GM21367 (cell line): ENCODE data around the gene AARS1.
"Not testable (repeated sequence)": the region's sequence is repeated elsewhere in the genome, so short reads cannot be mapped to it uniquely, and the experiment has no call there.

Experiments
- ATAC-seq: cut with Tn5 transposase; IDR thresholded peaks from one replicate; pipeline ENCODE4 v1.9.1; 2021; ENCODE audit not compliant: unreplicated experiment

AARS1 gene

DNA sequence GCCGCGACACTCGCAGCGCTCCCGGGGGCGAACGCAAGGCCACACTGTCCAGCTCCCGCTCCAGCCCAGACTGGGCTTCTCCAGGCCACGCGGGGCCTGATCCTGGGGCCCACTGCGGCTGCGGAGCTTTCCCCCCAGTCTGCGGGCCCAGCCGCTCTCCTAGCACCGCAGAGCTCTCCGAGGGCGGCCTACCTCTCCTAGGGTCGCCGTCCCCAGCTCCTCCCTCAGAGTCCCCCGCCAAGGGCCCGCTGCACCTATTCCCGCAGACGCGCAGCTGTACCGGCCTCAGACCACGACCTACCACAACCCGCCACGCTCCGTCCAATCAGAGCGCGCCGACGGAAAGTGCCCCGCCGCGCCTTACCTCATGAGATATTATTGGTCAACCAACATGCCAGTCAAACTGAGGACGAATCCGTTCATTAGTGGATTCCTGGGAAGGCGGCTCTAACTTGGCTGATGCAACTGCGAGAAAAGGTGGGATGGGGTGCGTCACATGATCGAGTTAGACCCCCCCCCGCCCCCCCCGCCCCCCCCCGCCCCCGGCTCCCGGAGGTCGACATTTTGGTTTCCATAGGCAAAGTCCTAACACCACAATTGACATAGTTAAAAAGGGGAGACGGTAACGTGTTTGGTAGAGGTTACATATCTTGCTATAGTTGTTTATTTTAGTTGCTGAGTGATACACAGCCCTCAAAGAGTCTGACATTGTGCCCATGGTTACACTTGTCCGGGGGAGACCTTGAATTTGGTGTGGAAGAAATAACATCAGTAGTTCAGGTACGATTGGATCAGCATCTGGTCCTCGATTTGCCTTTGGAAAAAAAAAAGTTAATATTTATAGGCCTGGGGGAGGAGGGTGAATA lies at the start of gene AARS1:
TSS of gene AARS1 (minus strand) at position 278 of the 866 bp plus-strand sequence. CDS start 6,743 bp downstream, outside the sequence.
- peak; percentile 95 for ATAC-seq

DNA sequence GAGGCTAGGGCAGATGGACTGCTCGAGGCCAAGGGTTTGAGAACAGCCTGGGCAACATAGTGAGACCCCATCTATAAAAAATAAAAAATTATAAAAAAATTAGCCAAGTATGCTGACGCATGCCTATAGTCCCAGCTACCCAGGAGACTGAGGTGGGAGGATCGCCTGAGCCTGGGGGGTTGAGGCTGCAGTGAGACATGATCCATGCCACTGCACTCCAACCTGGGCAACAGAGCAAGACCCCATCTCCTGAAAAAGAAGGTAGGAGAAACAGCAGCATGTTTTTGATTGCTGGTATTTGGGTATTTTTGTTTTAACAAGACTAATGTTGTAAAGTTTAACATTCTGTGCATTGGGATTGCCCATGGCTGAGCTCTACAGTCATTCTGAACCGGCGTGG lies 48.5 kb upstream of the AARS1 start:
- no peak for ATAC-seq

DNA sequence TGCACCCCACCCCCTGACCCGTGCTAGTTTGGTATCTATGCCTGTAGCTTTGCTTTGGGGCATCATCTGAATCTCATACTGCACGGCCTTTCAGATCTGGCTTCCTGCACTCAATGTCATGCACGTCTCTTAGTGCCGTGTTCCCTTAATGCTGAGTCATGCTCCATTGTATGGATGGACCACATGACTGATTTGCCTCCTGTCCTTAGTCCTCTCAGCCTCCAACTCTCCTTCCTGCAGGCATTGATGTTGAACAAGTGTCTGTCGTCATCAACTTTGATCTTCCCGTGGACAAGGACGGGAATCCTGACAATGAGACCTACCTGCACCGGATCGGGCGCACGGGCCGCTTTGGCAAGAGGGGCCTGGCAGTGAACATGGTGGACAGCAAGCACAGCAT lies 43.4 kb upstream of the AARS1 start:
- ATAC-seq: not testable (repeated sequence)

DNA sequence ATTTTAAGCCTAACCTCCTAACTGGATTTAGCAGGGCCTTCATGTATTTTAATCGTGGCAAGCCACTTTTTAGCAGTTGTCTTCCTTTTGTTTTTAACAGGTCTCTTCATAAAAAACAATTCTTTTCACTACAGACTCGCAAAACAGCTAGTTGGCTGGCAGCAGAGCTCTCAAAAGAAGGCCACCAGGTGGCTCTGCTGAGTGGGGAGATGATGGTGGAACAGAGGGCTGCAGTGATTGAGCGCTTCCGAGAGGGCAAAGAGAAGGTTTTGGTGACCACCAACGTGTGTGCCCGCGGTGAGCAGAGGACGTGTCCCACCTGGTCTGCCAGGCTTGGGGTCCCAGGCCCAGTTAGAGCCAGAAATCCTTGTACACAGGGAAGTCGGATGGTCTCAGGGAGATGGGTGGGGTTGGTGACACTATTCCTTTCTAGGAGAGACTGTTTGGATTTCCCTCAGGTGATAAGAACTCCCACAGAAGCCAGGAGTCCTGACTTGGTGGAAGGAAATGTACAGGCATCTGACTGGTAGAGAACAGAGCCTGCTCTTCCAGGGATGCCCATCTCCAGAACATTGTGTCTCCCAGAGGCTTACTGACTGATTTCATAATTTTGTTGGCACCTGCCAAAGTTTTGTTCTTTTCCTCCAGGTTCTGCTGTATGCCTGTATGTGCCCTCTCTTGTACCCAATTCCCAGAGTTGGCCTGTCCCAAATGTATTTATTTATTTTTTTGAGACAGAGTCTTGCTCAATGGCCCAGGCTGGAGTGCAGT lies 42.5 kb upstream of the AARS1 start:
- ATAC-seq: no peak

DNA sequence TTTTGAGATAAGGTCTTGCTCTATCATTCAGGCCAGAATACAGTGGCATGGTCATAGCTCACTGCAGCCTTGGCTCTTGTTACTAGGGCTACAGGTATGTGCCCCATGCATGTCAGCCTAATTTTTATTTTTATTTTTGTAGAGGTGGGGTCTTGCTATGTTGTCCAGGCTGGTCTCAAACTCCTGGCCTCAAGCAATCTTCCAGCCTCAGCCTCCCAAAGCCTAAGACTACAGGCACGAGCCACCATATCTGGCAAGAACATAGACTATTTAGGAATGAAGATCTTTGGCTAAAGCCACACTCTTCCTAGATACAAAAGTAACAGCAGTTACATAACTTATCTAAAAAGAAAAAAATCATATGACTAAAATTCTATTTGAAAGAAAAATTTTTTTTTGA lies 41.8 kb upstream of the AARS1 start:
- no peak for ATAC-seq

DNA sequence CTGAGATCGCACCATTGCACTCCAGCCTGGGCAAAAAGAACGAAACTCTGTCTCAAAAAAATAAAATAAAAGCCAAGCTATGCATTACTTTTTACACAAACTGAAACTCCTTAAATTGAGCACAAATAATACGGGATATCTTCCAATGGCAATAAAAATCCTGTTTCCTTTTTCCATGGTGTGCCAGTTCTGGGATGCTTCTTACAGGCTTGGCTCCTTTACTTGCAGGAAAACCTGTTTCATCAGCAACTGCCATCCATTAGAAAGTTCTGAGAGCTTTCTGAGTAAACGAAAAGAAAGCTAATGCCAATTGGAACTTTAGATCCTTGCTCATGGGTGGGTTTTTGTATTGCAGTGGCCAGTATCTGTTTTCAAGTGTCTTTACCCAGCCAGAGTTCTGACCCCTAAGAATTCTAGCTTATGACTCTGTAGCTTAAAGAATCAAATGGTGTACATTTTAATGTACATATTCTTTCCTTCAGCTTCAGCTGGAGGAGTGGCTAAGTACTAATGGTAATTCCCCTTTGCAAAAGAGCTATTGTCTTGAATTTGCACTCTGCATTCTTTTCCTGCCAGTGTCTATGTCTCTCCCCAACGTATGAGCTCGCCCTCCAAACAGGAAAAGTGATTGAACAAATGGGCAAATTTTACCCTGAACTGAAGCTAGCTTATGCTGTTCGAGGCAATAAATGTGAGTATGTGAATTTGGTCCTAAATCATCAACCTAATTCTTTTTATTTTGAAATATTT lies 35.9 kb upstream of the AARS1 start:
- no peak for ATAC-seq

DNA sequence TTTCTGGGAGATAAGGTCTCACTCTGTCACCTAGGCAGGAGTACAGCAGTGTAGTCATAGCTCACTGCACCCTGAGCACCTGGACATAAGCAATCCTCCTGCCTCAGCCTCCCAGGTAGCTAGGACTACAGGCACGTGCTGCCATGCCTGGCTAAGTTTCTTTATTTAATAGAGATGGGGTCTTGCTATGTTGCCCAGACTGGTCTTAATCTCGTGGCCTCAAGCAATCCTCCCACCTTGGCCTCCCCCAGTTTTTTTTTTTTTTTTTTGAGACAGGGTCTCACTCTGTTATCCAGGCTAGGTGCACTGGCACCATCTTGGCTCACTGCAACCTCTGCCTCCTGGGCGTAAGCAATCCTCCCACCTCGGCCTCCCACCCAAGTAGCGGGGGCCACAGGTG lies 30.8 kb upstream of the AARS1 start:
- no peak for ATAC-seq

DNA sequence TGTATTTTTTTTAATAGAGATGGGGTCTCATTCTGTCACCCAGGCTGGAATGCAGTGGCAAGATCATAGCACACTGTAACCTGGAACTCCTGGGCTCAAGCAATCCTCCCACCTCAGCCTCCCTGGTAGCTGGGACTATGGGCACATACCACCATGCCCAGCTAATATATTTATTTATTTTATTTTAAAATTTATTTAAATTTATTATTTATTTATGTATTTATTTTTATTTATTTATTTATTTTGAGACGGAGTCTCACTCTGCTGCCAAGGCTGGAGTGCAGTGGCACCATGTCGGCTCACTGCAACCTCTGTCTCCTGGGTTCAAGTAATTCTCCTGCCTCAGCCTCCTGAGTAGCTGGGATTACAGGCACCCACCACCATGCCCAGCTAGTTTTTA lies 18.4 kb upstream of the AARS1 start:
- not testable (repeated sequence) for ATAC-seq

DNA sequence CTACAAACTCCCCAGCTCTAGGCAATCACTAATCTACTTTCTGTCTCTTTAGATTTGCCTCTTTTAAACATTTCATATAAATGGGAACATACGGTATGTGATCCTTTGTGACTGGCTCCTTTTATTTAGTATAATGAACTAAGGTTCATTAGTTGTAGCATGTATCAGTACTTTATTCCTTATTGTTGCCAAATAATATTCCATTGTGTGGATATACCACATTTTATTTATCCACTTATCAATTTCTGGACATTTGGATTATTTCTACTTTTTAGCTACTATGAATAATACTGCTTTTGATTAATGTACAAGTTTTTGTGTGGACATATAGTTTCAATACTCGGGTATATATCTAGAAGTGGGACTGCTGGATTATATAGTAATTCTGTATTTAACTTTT lies 17.6 kb upstream of the AARS1 start:
- ATAC-seq: no peak

DNA sequence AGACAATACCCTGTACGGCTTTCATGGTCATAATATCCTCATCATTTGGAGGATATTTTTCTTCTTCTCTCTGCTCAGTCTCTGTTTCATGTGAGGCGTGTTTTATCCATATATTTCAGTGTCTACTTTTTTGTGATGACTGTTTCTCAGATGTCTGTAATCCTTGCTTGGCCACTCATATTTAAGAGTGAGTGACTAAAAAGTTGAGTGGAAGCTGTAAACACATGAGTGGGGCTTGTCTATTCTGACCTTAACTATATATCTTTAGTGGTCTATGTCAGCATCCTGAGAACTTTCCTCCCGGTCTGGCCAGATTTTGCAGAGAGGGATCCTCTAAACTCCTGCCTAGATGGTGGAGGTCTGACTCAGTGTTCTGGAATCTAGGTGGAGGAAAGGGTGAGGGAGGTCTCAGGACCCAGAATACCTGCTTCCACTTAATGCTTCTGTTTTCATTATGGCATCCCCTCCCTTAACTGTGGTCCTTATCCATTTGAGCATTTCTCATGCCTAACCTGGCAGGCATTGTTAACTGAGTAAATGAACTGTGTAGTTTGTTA lies 15.7 kb upstream of the AARS1 start:
- no peak for ATAC-seq

DNA sequence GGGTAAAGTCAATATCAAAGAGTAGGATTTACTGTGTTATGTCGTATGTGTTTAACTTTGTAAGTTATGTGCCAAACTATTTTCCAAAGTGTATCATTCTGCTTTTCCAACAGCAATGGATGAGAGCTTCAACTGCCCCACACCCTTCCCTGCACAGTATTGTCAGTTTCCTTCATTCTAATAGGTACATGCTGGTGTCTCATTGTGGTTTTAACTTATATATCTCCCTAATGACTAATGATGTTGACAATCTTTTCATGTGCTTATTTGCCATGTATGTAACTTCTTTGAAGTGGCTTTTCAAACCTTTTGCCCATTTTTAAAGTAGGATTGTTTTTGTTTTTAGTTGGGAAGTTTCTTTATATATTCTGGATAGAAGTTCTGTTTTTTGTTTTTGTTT lies 13.4 kb upstream of the AARS1 start:
- ATAC-seq: no peak

DNA sequence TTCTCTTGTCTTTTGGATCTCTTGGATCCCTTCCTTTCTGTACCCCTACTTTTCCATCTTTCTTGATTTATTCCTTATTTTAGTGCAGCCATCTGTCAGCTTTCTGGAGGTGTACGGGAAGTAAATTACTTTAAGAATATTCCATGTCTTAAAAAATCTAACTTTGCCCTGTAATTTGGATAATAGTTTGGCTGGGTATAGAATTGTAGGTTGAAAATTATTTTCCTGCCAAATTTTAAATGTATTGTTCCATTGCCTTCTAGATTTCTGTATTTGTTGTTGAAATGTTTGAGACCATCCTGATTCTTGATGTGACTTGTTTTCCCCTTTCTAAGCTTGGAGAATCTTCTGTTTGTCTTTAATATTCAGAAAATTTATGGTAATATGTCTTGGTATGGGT lies 11.8 kb upstream of the AARS1 start:
- no peak for ATAC-seq

DNA sequence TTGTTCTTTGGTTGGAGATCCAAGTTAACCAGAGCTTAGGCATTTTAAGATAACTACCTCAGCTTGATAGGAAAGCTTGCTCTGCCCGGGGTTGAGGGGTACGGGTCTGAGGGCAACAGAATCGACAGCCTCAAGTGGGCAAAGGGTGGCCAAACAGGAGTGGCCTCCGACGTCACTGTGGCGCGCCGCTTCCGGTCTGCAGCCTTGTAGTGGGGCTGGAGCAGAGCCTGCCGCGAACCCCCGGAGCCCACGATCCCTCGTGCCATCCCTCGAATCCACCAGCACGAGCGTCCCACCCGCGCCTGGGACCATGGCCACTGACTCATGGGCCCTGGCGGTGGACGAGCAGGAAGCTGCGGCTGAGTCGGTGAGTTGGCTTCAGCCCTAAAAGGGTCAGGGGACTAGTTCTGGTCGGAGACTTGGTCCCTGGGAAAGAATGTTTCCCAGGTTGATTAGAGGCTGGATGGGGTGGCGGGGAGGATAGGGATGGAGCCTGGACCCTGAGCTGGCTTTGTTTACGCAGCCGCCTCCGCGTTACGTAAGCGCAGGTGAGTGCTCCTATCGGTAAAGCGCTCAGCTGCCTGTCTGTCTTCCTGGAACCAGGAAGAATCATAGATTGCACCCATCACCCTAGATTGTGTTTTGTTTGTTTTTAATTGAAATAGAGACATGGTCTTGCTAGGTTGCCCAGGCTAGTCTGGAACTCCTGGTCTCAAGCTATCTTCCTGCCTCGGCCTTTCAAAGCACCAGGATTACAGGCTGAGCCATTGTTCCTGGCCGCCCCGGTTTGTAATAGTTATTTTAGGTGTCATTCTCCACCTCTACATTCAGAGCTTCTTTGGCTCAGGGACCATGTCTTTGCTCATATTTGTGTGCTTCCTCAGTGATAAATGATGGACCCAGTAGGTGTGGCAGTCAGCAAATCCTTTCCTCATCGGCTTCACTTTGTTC lies 10.0 kb upstream of the AARS1 start, which contains the start of gene DDX19B:
TSS of gene DDX19B (plus strand) at position 199 of the 951 bp plus-strand sequence. CDS start at position 311, 112 bp downstream.
- ATAC-seq: peak; percentile 58

DNA sequence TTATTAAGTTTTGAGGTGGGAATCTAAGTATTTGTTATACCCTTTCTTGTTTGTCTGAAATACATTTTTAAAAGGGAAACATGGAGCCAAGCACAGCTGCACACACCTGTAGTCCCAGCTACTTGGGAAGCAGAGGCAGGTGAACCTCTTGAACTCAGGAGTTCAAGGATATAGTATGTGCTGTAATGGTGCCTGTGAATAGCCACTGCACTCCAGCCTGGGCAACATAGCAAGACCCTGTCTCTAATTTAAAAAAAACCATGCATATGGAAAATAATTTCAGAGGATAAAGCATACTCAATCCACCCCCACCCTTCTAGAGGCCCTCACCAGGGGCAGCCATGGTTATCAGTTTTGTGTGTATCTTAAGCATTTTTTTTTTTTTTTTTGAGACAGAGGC lies 6.3 kb upstream of the AARS1 start:
- ATAC-seq: no peak

DNA sequence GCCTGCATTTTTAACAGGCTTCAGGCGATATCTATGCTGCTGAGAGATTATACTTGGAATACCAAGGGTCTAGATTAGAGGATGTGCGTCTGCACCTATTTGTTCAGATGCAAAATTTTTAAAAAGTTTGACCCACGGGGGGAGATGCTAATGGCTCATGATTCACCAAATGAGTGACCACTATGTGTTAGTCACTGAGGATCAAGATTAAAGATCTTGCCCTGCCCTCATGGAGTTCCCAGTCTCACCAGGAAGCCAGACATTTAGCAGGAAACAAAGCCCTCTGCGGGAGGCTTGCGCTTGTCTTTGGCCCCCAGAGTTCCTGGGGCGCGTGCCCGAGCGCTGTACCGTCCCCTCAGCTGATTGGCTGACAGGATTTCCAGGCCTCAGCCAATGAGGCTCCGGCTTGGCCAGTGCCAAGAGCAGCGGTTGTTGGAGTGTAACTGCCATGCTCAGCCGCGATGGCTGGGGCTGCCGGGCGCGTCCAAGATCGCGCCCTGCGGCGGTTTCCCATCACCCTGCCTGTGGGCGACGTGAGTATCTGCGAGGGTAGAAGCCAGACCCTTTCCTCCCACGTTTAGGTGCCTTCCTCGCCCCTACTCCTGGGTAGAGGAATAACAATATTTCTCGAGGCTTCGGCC lies 5.2 kb upstream of the AARS1 start:
- ATAC-seq: no peak

DNA sequence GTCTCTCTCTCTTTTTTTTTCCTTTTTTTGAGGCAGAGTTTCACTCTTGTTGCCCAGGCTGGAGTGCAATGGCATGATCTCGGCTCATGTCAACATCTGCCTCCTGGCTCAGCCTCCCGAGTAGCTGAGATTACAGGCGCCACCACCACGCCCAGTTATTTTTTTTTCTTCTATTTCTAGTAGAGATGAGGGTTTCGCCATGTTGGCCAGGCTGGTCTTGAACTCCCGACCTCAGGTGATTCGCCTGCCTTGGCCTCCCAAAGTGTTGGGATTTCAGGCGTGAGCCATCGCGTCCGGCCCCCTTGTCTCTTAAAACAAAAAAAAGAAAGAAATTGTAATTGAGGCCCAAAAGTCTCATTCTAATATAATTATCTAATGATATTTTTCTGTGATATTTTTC lies 2.8 kb upstream of the AARS1 start:
- not testable (repeated sequence) for ATAC-seq

DNA sequence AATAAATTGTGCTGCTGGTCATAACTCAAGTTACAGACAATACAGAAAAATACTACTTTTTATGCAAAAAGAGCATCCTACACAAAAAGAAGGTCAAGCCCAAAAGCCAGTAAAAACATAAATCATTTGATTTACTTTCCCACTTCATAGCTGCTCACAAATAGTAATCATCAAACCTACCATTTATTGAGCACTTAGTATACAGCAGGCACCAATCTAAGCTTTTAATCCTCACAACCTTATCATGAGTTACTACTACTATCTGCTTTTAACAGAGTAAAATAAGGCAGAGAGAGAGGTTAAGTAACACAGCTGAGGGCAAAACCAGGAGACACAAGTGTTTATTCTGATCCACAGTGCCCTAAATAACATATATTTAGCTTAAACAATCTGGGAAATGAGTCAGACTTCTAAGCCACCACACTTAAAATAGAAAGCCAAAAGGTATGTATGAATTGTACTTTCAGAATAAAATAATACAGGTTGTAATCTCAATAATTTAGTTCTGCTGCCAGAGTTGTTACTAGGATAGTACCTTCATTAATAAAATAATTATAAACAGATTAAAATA lies 1.7 kb upstream of the AARS1 start:
- no peak for ATAC-seq

DNA sequence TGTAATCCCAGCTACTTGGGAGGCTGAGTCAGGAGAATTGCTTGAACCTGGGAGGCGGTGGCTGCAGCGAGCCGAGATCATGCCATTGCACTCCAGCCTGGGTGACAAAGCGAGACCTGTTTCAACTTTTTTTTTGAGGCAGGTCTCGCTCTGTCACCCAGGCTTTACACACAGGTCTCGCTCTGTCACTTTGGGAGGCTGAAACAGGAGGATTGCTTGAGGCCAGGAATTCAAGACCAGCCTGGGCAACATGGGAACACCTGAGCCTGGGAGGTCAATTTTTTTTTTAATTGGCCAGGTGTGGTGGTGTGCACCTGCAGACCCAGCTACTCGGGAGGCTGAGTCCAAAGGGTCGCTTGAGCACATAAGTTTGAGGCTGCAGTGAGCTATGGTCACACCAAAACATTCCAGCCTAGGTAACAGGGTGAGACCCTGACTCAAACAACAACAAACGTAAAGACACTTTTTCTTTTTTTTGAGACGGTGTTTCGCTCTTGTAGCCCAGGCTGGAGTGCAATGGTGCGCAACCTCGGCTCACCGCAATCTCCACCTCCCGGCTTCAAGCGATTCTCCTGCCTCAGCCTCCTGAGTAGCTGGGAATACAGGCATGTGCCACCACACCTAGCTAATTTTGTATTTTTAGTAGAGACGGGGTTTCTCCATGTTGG lies 1.9 kb downstream of the AARS1 start:
- ATAC-seq: not testable (repeated sequence)

DNA sequence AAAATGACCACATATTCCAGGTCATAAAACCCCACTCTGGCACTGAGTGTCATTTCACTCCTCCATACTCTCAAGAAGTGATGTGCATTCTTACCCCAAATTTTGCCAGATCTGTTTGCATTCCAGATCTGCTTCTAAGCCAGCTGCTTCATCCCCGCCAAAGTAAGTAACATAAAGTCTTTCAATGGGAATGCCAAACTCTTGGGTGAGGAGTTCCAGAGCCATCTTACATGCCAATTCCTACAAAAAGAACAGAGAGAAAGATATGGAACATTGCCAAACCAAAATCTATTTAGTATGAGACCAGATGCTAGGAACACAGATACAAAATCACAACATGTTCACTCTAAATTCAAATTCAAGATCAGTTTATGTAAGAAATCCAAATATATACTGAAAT lies 12.9 kb downstream of the AARS1 start:
- no peak for ATAC-seq
